Fibroblast of lung (primary cell): Measurements from ENCODE around the gene NDUFV1. TPM values are rescaled to one million over a fixed set of nuclear protein-coding genes. Genes with fewer than 3 reads are reported as not detected.

Experiments used
- DNase-seq, 2 donors: peaks; one replicate each; pipeline versions ENCODE4 v3.0.0 to v3.0.0-alpha.2; 2010; ENCODE audit warnings: low read depth in 2 of 2
- H2AFZ ChIP-seq: 2 replicates; pipeline ENCODE4 v1.5.1; 2012; ENCODE audit warnings: low read length, control low read depth, inconsistent platforms
- H3K27ac ChIP-seq: 2 replicates; pipeline ENCODE4 v1.5.1; 2011; ENCODE audit warnings: low read length, control low read depth; ENCODE audit not compliant: insufficient read depth
- H3K27me3 ChIP-seq: 2 replicates; pipeline ENCODE4 v1.5.1; 2011; ENCODE audit warnings: mild to moderate bottlenecking, low read length; ENCODE audit not compliant: control insufficient read depth, insufficient read depth
- H3K36me3 ChIP-seq: 2 replicates; pipeline ENCODE4 v1.5.1; 2011; ENCODE audit warnings: low read length; ENCODE audit not compliant: control insufficient read depth, insufficient read depth
- H3K4me1 ChIP-seq: 2 replicates; pipeline ENCODE4 v1.5.1; 2011; ENCODE audit warnings: low read length; ENCODE audit not compliant: control insufficient read depth, insufficient read depth; ENCODE audit errors: extremely low read depth
- H3K4me2 ChIP-seq: 2 replicates; pipeline ENCODE4 v1.5.1; 2011; ENCODE audit warnings: low read length, control low read depth; ENCODE audit not compliant: insufficient read depth; ENCODE audit errors: extremely low read depth
- H3K4me3 ChIP-seq, 4 experiments: fragments of 200-600 bp in 1 of 4; sonication (generic) in 1 of 4; replicated peaks in 1 of 4; 2 replicates each; pipeline ENCODE4 v1.5.1; 2011 to 2016; ENCODE audit warnings: low read length in 4 of 4, low read depth in 3 of 4, mild to moderate bottlenecking in 3 of 4, control low read depth in 2 of 4, inconsistent platforms in 1 of 4, mixed read lengths in 1 of 4; ENCODE audit not compliant: insufficient read depth in 1 of 4; ENCODE audit errors: control extremely low read depth in 1 of 4
- H3K79me2 ChIP-seq: 2 replicates; pipeline ENCODE4 v1.5.1; 2012; ENCODE audit warnings: mild to moderate bottlenecking, low read length, inconsistent platforms; ENCODE audit not compliant: control insufficient read depth, insufficient read depth
- H3K9ac ChIP-seq: 2 replicates; pipeline ENCODE4 v1.5.1; 2011; ENCODE audit warnings: mild to moderate bottlenecking, low read length, control low read depth; ENCODE audit not compliant: insufficient read depth
- H3K9me3 ChIP-seq: 2 replicates; pipeline ENCODE4 v1.5.1; 2012; ENCODE audit warnings: low read depth, low read length; ENCODE audit not compliant: control insufficient read depth, insufficient read depth
- H4K20me1 ChIP-seq: 2 replicates; pipeline ENCODE4 v1.5.1; 2011; ENCODE audit warnings: low read length; ENCODE audit not compliant: control insufficient read depth, insufficient read depth; ENCODE audit errors: extremely low read depth
- CTCF ChIP-seq, 2 donors: IDR thresholded peaks in 1 of 2; conservative IDR thresholded peaks in 1 of 2; 1 replicate in 1 of 2; 2 replicates in 1 of 2; pipeline ENCODE4 v1.5.1; 2011 to 2012; ENCODE audit warnings: low read length in 2 of 2, control low read depth in 1 of 2, inconsistent platforms in 1 of 2, low read depth in 1 of 2, mild to moderate bottlenecking in 1 of 2
- EZH2 ChIP-seq: IDR thresholded peaks from 2 replicates; pipeline ENCODE4 v1.5.1; 2012; ENCODE audit warnings: low read length, control low read depth, mild to moderate bottlenecking; ENCODE audit errors: missing control alignments
- polyA plus RNA-seq, 2 donors: library from polyadenylated mRNA; depleted of rRNA in 1 of 2; stranded (reverse) in 1 of 2; unstranded in 1 of 2; fragments of >200 nt; gene quantifications; 2 replicates each; pipeline ENCODE4 v1.2.1, GENCODE V29; 2011 to 2012; ENCODE audit warnings: missing spikeins in 1 of 2
- total RNA-seq: library from RNA; depleted of rRNA; stranded (reverse); fragments of >200 nt; gene quantifications from 2 replicates; pipeline ENCODE4 v1.2.1, GENCODE V29; 2014

Gene NDUFV1
- total and polyA plus RNA-seq, 2 donors (not counting 1 experiment from before 2014, with no cell fraction given) = 64.9 to 171 TPM

GRCh38 chr11:67644472-67645418 is 38.0 kb downstream of the NDUFV1 start:
- no peaks in the 10 kb centered on the region for H4K20me1 ChIP-seq
- TF ChIP-seq EZH2 (no peak), CTCF (conservative IDR thresholded peaks at IDR 0.05 in 1 of 2, IDR thresholded peaks at IDR 0.05 in 1 of 2; ENCODE audit: low read depth in 1 of 2, low read length in 2 of 2) (no peak)
- H3K9ac ChIP-seq = no peak overlapping the region
- no peak overlapping the region for H3K4me3 ChIP-seq
- no peaks in the 10 kb centered on the region for H3K36me3 ChIP-seq
- no peaks in the 10 kb centered on the region for H3K27me3 ChIP-seq
- no peak for DNase-seq
- H2AFZ ChIP-seq = no peak overlapping the region
- no peak overlapping the region for H3K4me2 ChIP-seq
- no peaks in the 10 kb centered on the region for H3K9me3 ChIP-seq
- no peaks in the 10 kb centered on the region for H3K79me2 ChIP-seq
- no peaks in the 10 kb centered on the region for H3K4me1 ChIP-seq
- no peak overlapping the region for H3K27ac ChIP-seq

GRCh38 chr11:67645521-67646461 is 39.1 kb downstream of the NDUFV1 start:
- no peak for TF ChIP-seq CTCF (conservative IDR thresholded peaks at IDR 0.05 in 1 of 2, IDR thresholded peaks at IDR 0.05 in 1 of 2; ENCODE audit: low read depth in 1 of 2, low read length in 2 of 2)
- no peak for TF ChIP-seq EZH2

More at GRCh38 chr11:67645521-67646461, 39.1 kb downstream of the NDUFV1 start:
- H3K4me1 ChIP-seq = no peaks in the 10 kb centered on the region
- DNase-seq = no peak
- H4K20me1 ChIP-seq = no peaks in the 10 kb centered on the region
- no peaks in the 10 kb centered on the region for H3K9me3 ChIP-seq
- no peak overlapping the region for H3K4me2 ChIP-seq
- no peak overlapping the region for H3K4me3 ChIP-seq
- no peaks in the 10 kb centered on the region for H3K27me3 ChIP-seq
- no peak overlapping the region for H3K9ac ChIP-seq
- H3K36me3 ChIP-seq = no peaks in the 10 kb centered on the region
- H3K27ac ChIP-seq = no peak overlapping the region
- no peaks in the 10 kb centered on the region for H3K79me2 ChIP-seq
- H2AFZ ChIP-seq = no peak overlapping the region
